ENCODE results near the gene MPND.

DNA sequence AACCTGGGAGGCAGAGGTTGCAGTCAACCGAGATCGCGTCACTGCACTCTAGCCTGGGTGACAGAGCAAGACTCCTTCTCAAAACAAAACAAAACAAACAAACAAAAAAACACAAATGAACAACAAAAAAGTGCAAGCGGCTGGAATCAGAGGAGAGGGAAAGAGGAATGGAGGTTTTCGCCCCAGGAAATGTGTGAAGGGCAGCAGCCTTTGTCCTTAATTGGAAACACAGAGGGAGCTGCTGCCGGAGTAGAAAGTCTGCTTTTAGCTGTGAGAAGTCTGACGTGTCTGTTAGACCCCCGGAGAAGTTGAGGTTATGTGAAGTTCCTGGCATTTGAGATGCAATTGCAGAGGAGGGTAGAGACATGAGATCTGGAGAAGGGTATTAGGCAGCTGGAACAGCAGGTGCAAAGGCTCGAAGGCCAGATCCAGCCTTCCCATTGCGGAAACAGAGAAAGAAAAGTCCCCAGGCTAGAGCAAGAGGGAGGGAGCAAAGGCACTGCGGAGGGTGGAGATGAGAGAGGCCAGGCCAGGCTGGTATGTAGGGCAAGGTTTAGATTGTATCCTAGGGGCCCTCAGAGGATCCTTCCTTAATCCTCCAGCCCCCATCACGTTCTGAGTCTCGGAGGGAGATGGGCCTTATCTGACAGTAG, 41.6 kb upstream of the MPND start:
- no peak for TF ChIP-seq ZNF792 (CRISPR knock-in tag; IDR thresholded peaks at IDR 0.05)
- TF ChIP-seq, protein P1, sequence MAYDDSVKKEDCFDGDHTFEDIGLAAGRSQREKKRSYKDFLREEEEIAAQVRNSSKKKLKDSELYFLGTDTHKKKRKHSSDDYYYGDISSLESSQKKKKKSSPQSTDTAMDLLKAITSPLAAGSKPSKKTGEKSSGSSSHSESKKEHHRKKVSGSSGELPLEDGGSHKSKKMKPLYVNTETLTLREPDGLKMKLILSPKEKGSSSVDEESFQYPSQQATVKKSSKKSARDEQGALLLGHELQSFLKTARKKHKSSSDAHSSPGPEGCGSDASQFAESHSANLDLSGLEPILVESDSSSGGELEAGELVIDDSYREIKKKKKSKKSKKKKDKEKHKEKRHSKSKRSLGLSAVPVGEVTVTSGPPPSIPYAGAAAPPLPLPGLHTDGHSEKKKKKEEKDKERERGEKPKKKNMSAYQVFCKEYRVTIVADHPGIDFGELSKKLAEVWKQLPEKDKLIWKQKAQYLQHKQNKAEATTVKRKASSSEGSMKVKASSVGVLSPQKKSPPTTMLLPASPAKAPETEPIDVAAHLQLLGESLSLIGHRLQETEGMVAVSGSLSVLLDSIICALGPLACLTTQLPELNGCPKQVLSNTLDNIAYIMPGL (CRISPR knock-in tag; IDR thresholded peaks at IDR 0.05; ENCODE audit: borderline replicate concordance in 1 of 2, low read depth in 1 of 2), result no peak
- no peak for TF ChIP-seq TMF1 (CRISPR knock-in tag; IDR thresholded peaks at IDR 0.05; ENCODE audit: low read depth)
- TF ChIP-seq ZNF274 (CRISPR knock-in tag; IDR thresholded peaks at IDR 0.05), result no peak
- TF ChIP-seq TCF12 (IDR thresholded peaks at IDR 0.05), result no peak
- TF ChIP-seq TCF12 (CRISPR knock-in tag; IDR thresholded peaks at IDR 0.05), result no peak
- TF ChIP-seq IKZF1 (IDR thresholded peaks at IDR 0.05), result no peak
- TF ChIP-seq, protein P2, sequence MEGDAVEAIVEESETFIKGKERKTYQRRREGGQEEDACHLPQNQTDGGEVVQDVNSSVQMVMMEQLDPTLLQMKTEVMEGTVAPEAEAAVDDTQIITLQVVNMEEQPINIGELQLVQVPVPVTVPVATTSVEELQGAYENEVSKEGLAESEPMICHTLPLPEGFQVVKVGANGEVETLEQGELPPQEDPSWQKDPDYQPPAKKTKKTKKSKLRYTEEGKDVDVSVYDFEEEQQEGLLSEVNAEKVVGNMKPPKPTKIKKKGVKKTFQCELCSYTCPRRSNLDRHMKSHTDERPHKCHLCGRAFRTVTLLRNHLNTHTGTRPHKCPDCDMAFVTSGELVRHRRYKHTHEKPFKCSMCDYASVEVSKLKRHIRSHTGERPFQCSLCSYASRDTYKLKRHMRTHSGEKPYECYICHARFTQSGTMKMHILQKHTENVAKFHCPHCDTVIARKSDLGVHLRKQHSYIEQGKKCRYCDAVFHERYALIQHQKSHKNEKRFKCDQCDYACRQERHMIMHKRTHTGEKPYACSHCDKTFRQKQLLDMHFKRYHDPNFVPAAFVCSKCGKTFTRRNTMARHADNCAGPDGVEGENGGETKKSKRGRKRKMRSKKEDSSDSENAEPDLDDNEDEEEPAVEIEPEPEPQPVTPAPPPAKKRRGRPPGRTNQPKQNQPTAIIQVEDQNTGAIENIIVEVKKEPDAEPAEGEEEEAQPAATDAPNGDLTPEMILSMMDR (CRISPR knock-in tag; IDR thresholded peaks at IDR 0.05), result no peak; the same call in 1 of the 2 replicates
- TF ChIP-seq MAFK (conservative IDR thresholded peaks at IDR 0.05 in 1 of 2, IDR thresholded peaks at IDR 0.05 in 1 of 2; ENCODE audit: low read length in 2 of 2), result no peak
- TF ChIP-seq POLR2AphosphoS5 (IDR thresholded peaks at IDR 0.05; ENCODE audit: low read depth, low read length), result no peak
- TF ChIP-seq KDM5B (CRISPR knock-in tag; IDR thresholded peaks at IDR 0.05; ENCODE audit: borderline replicate concordance), result no peak
- TF ChIP-seq, protein P3, sequence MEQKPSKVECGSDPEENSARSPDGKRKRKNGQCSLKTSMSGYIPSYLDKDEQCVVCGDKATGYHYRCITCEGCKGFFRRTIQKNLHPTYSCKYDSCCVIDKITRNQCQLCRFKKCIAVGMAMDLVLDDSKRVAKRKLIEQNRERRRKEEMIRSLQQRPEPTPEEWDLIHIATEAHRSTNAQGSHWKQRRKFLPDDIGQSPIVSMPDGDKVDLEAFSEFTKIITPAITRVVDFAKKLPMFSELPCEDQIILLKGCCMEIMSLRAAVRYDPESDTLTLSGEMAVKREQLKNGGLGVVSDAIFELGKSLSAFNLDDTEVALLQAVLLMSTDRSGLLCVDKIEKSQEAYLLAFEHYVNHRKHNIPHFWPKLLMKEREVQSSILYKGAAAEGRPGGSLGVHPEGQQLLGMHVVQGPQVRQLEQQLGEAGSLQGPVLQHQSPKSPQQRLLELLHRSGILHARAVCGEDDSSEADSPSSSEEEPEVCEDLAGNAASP (CRISPR knock-in tag; IDR thresholded peaks at IDR 0.05; ENCODE audit: borderline replicate concordance), result no peak
- TF ChIP-seq TP53 (CRISPR knock-in tag; conservative IDR thresholded peaks at IDR 0.05), result no peak
- no peak for TF ChIP-seq U2AF1 (optimal IDR thresholded peaks at IDR 0.05; ENCODE audit: low read depth, low read length)
- TF ChIP-seq, protein P4, sequence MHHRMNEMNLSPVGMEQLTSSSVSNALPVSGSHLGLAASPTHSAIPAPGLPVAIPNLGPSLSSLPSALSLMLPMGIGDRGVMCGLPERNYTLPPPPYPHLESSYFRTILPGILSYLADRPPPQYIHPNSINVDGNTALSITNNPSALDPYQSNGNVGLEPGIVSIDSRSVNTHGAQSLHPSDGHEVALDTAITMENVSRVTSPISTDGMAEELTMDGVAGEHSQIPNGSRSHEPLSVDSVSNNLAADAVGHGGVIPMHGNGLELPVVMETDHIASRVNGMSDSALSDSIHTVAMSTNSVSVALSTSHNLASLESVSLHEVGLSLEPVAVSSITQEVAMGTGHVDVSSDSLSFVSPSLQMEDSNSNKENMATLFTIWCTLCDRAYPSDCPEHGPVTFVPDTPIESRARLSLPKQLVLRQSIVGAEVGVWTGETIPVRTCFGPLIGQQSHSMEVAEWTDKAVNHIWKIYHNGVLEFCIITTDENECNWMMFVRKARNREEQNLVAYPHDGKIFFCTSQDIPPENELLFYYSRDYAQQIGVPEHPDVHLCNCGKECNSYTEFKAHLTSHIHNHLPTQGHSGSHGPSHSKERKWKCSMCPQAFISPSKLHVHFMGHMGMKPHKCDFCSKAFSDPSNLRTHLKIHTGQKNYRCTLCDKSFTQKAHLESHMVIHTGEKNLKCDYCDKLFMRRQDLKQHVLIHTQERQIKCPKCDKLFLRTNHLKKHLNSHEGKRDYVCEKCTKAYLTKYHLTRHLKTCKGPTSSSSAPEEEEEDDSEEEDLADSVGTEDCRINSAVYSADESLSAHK (CRISPR knock-in tag; IDR thresholded peaks at IDR 0.05; ENCODE audit: borderline replicate concordance), result no peak

Data from HepG2 (cell line).